Measurements from ENCODE around the gene LRBA. TPM values are rescaled to one million over a fixed set of nuclear protein-coding genes. Genes with fewer than 3 reads are reported as not detected.

The LRBA gene
- total RNA-seq, 3 donors from 2014 or later: 26.9 to 138 (median 93.7) TPM

DNA sequence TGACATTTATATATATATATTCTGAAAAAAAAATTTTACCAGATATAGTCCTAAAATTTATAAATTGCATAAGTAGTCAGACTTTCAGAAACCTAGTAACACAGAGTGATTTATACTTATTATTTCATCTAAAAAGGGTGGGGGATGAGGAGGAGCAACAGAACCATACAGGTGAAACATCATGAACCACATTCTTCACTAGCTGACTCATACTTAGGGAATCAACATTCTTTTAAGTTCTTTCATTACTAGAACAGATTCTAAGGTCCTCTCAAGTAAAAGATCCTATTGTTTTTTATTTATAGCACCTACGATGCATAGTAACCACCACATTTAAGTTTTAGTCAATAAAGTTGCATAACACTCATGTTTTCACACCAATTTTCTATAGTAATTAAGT is 166.1 kb downstream of the LRBA start:
- intact Hi-C loops (cut with DNase I; ENCODE audit: low total_unique reads): no loop called here
- no peak for DNase-seq (ENCODE audit: low spot score in 2 of 2)
- no peak overlapping the region for H3K4me3 ChIP-seq
- H3K27me3 ChIP-seq: no peaks in the 10 kb centered on the region
- H3K4me1 ChIP-seq: no peaks in the 10 kb centered on the region
- no peak overlapping the region for H3K27ac ChIP-seq
- no peaks in the 10 kb centered on the region for H3K36me3 ChIP-seq
- H3K9me3 ChIP-seq: no peaks in the 10 kb centered on the region
- no peak for TF ChIP-seq POLR2AphosphoS5 (IDR thresholded peaks at IDR 0.05)
- no peak for TF ChIP-seq POLR2A (IDR thresholded peaks at IDR 0.05)

DNA sequence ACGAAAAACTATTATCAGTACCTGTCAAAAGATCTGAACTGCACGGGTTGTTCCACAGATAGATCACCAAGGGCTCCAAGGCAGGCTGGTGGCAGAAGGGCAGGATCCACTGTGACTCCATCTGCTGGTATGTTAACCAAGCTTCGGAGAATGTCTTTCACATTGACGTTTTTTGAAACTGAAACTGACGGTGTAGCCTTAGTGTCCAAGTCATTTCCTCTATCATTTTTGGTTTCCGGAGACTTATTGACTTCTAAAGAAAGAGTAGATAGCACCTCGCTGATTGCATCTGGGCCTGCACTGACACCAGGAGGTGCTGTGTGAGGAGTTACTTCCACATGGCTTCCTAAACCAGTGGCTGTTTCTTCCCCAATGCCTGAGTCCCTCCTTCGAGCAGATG is 186.9 kb downstream of the LRBA start:
- Histone ChIP-seq H3K27me3 (no peaks in the 10 kb centered on the region), H3K4me3 (no peak overlapping the region), H3K4me1 (no peaks in the 10 kb centered on the region), H3K9me3 (no peaks in the 10 kb centered on the region), H3K27ac (no peak overlapping the region), H3K36me3 (no peaks in the 10 kb centered on the region)
- intact Hi-C loops (cut with DNase I; ENCODE audit: low total_unique reads): no loop called here
- TF ChIP-seq POLR2AphosphoS5 (IDR thresholded peaks at IDR 0.05) (no peak), POLR2A (IDR thresholded peaks at IDR 0.05) (no peak)
- TF ChIP-seq, protein P1, sequence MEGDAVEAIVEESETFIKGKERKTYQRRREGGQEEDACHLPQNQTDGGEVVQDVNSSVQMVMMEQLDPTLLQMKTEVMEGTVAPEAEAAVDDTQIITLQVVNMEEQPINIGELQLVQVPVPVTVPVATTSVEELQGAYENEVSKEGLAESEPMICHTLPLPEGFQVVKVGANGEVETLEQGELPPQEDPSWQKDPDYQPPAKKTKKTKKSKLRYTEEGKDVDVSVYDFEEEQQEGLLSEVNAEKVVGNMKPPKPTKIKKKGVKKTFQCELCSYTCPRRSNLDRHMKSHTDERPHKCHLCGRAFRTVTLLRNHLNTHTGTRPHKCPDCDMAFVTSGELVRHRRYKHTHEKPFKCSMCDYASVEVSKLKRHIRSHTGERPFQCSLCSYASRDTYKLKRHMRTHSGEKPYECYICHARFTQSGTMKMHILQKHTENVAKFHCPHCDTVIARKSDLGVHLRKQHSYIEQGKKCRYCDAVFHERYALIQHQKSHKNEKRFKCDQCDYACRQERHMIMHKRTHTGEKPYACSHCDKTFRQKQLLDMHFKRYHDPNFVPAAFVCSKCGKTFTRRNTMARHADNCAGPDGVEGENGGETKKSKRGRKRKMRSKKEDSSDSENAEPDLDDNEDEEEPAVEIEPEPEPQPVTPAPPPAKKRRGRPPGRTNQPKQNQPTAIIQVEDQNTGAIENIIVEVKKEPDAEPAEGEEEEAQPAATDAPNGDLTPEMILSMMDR (IDR thresholded peaks at IDR 0.05): no peak
- no peak for DNase-seq (ENCODE audit: low spot score in 2 of 2)

DNA sequence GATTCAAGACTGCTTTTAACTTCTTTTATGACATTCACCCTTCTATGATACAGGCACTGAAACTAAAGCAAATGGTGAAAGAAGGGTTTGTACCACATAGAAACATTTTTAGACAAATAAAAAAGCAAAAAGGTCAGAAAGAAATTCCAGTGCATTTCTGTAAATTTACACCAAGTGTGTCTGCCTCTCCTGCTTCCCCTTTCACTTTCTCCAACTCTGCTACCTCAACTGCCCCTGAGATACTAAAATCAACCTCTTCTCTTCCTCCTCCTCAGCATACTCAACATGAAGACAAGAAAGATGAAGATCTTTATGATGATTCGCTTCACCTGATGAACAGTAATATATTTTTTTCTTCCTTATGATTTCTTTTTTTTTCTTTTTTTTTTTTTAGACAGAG is 187.9 kb downstream of the LRBA start:
- TF ChIP-seq POLR2AphosphoS5 (IDR thresholded peaks at IDR 0.05) (no peak), POLR2A (IDR thresholded peaks at IDR 0.05) (no peak)
- TF ChIP-seq, protein P1 (IDR thresholded peaks at IDR 0.05): no peak
- intact Hi-C loops (cut with DNase I; ENCODE audit: low total_unique reads): no loop called here
- no peaks in the 10 kb centered on the region for H3K9me3 ChIP-seq

DNA sequence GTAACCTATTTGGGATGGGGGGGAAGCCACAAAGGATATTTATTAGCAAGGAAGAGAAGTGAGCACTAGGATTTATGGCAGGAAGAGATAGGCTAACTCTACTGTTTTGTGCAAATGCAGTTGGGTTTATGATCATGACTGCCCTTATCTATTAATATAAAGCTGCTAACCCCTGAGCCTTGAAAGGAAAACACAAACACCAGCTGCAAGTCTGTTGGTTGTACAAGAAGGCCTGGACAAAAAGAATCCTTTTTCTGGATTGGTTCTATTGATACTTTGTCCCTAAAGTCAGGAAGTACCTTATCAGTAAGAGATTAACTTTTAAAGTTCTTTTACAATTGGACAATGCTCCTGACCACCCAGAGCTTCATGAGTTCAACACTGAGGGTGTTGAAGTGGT is 188.8 kb downstream of the LRBA start:
- Histone ChIP-seq H3K4me3 (no peak overlapping the region), H3K4me1 (no peaks in the 10 kb centered on the region), H3K27me3 (no peaks in the 10 kb centered on the region), H3K27ac (no peak overlapping the region), H3K9me3 (no peaks in the 10 kb centered on the region), H3K36me3 (no peaks in the 10 kb centered on the region)
- TF ChIP-seq, protein P1 (IDR thresholded peaks at IDR 0.05): no peak
- TF ChIP-seq POLR2A (IDR thresholded peaks at IDR 0.05): no peak
- TF ChIP-seq POLR2AphosphoS5 (IDR thresholded peaks at IDR 0.05): no peak
- DNase-seq (ENCODE audit: low spot score in 2 of 2): no peak
- intact Hi-C loops (cut with DNase I; ENCODE audit: low total_unique reads): no loop called here

More for the DNA sequence above, 187.9 kb downstream of the LRBA start:
- no peak for DNase-seq (ENCODE audit: low spot score in 2 of 2)
- no peaks in the 10 kb centered on the region for H3K4me1 ChIP-seq
- H3K27ac ChIP-seq: no peak overlapping the region
- no peaks in the 10 kb centered on the region for H3K36me3 ChIP-seq
- no peak overlapping the region for H3K4me3 ChIP-seq
- no peaks in the 10 kb centered on the region for H3K27me3 ChIP-seq

DNA sequence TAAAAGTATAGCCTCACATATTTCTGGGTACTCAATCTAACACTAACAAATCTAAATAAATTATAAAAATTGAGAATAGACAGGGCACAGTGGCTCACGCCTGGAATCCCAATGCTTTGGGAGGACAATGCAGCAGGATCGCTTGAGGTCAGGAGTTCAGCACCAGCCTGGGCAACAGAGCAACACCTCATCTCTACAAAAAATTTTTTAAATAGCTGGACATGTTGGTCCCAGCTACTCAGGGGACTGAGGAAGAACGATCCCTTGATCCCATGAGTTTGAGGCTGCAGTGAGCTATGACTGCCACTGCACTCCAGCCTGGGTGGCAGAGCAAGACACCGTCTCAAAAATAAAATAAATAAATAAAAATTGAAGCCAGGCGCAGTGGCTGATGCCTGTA is 192.7 kb downstream of the LRBA start:
- H3K4me1 ChIP-seq: no peaks in the 10 kb centered on the region
- no peak overlapping the region for H3K4me3 ChIP-seq
- TF ChIP-seq, protein P1 (IDR thresholded peaks at IDR 0.05): no peak
- no peak for TF ChIP-seq POLR2AphosphoS5 (IDR thresholded peaks at IDR 0.05)
- TF ChIP-seq POLR2A (IDR thresholded peaks at IDR 0.05): no peak
- intact Hi-C loops (cut with DNase I; ENCODE audit: low total_unique reads): no loop called here
- DNase-seq (ENCODE audit: low spot score in 2 of 2): no peak
- H3K9me3 ChIP-seq: no peaks in the 10 kb centered on the region
- H3K27ac ChIP-seq: no peak overlapping the region
- no peaks in the 10 kb centered on the region for H3K27me3 ChIP-seq
- H3K36me3 ChIP-seq: peaks cover 4% of the 10 kb centered on the region

DNA sequence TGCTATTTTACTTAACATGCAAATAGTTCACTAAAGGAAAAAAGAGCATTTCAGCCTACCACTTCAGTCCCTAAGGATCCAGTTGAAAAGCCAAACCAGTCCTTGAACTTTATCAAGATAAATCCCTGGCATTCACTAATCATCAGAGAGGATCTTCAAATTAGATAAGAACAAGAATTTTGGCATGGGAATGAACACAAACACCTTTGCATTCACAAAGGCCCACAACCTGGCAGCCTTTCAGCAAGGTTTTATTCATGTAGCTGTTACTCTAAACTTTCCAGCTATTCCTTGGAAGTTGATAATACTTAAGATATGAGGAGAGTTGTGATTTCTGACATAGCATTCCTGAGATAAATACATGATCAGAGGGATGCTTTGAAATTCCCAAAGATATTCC is 193.4 kb downstream of the LRBA start:
- intact Hi-C loops (cut with DNase I; ENCODE audit: low total_unique reads): no loop called here
- Histone ChIP-seq H3K9me3 (no peaks in the 10 kb centered on the region), H3K27me3 (no peaks in the 10 kb centered on the region), H3K4me1 (no peaks in the 10 kb centered on the region), H3K27ac (no peak overlapping the region), H3K4me3 (no peak overlapping the region), H3K36me3 (peaks cover 6% of the 10 kb centered on the region)
- DNase-seq (ENCODE audit: low spot score in 2 of 2): no peak
- no peak for TF ChIP-seq POLR2A (IDR thresholded peaks at IDR 0.05)
- no peak for TF ChIP-seq POLR2AphosphoS5 (IDR thresholded peaks at IDR 0.05)
- TF ChIP-seq, protein P1 (IDR thresholded peaks at IDR 0.05): no peak

Measured in breast epithelium (tissue), 4 donors.